ENCODE results near the gene ECT2.
"Not testable (repeated sequence)": the region's sequence is repeated elsewhere in the genome, so short reads cannot be mapped to it uniquely, and the experiment has no call there.

ECT2 gene

GRCh38 chr3:172866726-172867350 is 116.3 kb downstream of the ECT2 start:
- not testable (repeated sequence) for ATAC-seq (replicated peaks); H3K36me3 Mint-ChIP-seq (ENCODE audit: insufficient read depth); H3K4me1 Mint-ChIP-seq (ENCODE audit: low read depth in 2 of 2); H3K9me3 Mint-ChIP-seq; H3K27ac Mint-ChIP-seq; H3K4me3 Mint-ChIP-seq; DNase-seq
- peaks cover 6 to 26% of the 10 kb centered on the region in 2 donors for H3K27me3 Mint-ChIP-seq

- ATAC-seq (replicated peaks) (no peak), DNase-seq (no peak)
- Mint-ChIP-seq H3K27me3 (peaks cover 0 to 17% of the 10 kb centered on the region in 2 donors), H3K4me1 (ENCODE audit: low read depth in 2 of 2) (no peaks in the 10 kb centered on the region), H3K4me3 (no peak overlapping the region), H3K27ac (no peak overlapping the region), H3K9me3 (no peaks in the 10 kb centered on the region), H3K36me3 (ENCODE audit: insufficient read depth) (no peaks in the 10 kb centered on the region)
Observed at GRCh38 chr3:172868582-172869200, 118.2 kb downstream of the ECT2 start.

- no peaks in the 10 kb centered on the region for H3K4me1 Mint-ChIP-seq (ENCODE audit: low read depth in 2 of 2)
- H3K36me3 Mint-ChIP-seq (ENCODE audit: insufficient read depth), result no peaks in the 10 kb centered on the region
- H3K4me3 Mint-ChIP-seq, result no peak overlapping the region
- H3K9me3 Mint-ChIP-seq, result no peaks in the 10 kb centered on the region
- peaks cover 0 to 12% of the 10 kb centered on the region in 2 donors for H3K27me3 Mint-ChIP-seq
- H3K27ac Mint-ChIP-seq, result no peak overlapping the region
- DNase-seq (no peak), ATAC-seq (replicated peaks) (no peak)
Observed at GRCh38 chr3:172869368-172869771, 118.8 kb downstream of the ECT2 start.

GRCh38 chr3:172869784-172870518 is 119.4 kb downstream of the ECT2 start:
- no peak overlapping the region for H3K27ac Mint-ChIP-seq
- no peak for DNase-seq

More at GRCh38 chr3:172869784-172870518, 119.4 kb downstream of the ECT2 start:
- Mint-ChIP-seq H3K4me1 (ENCODE audit: low read depth in 2 of 2) (no peaks in the 10 kb centered on the region), H3K27me3 (peaks cover 0 to 6% of the 10 kb centered on the region in 2 donors), H3K4me3 (no peak overlapping the region), H3K9me3 (no peaks in the 10 kb centered on the region), H3K36me3 (ENCODE audit: insufficient read depth) (no peaks in the 10 kb centered on the region)
- ATAC-seq (replicated peaks), result no peak
